HUES6 (cell line): ENCODE data around the gene LGSN.
"Not testable (repeated sequence)": the region's sequence is repeated elsewhere in the genome, so short reads cannot be mapped to it uniquely, and the experiment has no call there.

ENCODE experiments used
- H3K27ac ChIP-seq: 2 replicates; pipeline ENCODE4 v1.7.0; 2013; ENCODE audit warnings: low read depth, mild to moderate bottlenecking, low read length, inconsistent platforms
- H3K27me3 ChIP-seq: 2 replicates; pipeline ENCODE4 v1.6.1; 2013; ENCODE audit warnings: low read length; ENCODE audit not compliant: control insufficient read depth, insufficient read depth
- H3K36me3 ChIP-seq: 2 replicates; pipeline ENCODE4 v1.6.1; 2013; ENCODE audit warnings: low read length; ENCODE audit not compliant: control insufficient read depth, insufficient read depth
- H3K4me1 ChIP-seq: 2 replicates; pipeline ENCODE4 v1.6.1; 2013; ENCODE audit warnings: low read length; ENCODE audit not compliant: control insufficient read depth, insufficient read depth
- H3K4me3 ChIP-seq: 2 replicates; pipeline ENCODE4 v1.5.1; 2013; ENCODE audit warnings: low read depth, low read length
- H3K9ac ChIP-seq: one replicate; pipeline ENCODE4 v1.6.1; 2013; ENCODE audit warnings: mild to moderate bottlenecking, low read length
- H3K9me3 ChIP-seq: 2 replicates; pipeline ENCODE4 v1.6.1; 2013; ENCODE audit warnings: low read depth, low read length; ENCODE audit not compliant: control insufficient read depth, insufficient read depth

Gene LGSN, protein sequence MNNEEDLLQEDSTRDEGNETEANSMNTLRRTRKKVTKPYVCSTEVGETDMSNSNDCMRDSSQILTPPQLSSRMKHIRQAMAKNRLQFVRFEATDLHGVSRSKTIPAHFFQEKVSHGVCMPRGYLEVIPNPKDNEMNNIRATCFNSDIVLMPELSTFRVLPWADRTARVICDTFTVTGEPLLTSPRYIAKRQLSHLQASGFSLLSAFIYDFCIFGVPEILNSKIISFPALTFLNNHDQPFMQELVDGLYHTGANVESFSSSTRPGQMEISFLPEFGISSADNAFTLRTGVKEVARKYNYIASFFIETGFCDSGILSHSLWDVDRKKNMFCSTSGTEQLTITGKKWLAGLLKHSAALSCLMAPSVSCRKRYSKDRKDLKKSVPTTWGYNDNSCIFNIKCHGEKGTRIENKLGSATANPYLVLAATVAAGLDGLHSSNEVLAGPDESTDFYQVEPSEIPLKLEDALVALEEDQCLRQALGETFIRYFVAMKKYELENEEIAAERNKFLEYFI

DNA sequence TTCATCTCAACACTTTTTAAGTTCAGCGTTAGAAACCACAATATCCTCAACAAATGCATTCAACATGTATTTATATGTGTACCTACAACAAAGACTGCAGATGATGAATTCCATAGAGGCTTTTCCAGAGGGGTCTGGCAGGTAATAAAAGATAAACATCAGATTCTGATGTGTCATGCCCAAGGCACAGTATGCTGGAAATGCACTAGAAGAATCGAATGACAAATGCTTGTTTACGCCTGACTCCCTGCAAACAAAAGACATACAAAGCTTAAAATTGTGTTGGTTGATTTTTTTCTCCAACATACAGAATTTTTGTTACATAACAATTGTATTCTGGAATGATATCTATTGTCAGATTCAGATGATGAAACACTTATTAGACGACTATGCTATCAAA lies at the start of gene LGSN:
LGSN (minus strand) TSS at position 45 of the 400 bp plus-strand sequence; CDS start at position 5, 40 bp downstream.
- Histone ChIP-seq H3K4me3 (no peak within 1 kb of the TSS), H3K9ac (no peak within 1 kb of the TSS), H3K27ac (no peak within 1 kb of the TSS), H3K4me1 (peaks cover 5% of the 10 kb centered on the region; the same call in 1 of the 2 replicates), H3K36me3 (no peaks in the 10 kb centered on the region), H3K27me3 (no peaks in the 10 kb centered on the region), H3K9me3 (no peaks in the 10 kb centered on the region)

DNA sequence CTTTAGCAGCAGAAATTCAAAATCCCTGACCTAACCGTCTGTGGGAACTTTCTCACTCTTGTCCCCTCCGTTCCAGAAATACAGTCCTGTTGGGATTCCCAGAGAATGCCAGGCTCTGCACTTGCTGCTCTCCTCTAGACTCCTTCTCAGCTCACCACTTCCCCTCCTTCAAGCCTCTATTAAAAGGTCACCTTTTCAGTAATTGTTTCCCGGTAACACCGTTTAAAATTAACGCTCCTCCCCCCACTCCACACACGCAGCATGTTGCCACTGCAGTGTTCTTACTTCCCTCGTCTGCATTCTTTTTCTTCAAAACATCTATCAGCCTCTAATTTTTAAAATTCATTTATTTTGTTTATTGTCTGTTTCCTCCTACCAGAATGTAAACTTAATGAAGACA lies 48.6 kb upstream of the LGSN start:
- H3K4me3 ChIP-seq, result no peak overlapping the region
- H3K9me3 ChIP-seq, result no peaks in the 10 kb centered on the region
- H3K27me3 ChIP-seq, result no peaks in the 10 kb centered on the region
- H3K9ac ChIP-seq, result no peak overlapping the region
- H3K27ac ChIP-seq, result no peak overlapping the region
- no peaks in the 10 kb centered on the region for H3K4me1 ChIP-seq
- H3K36me3 ChIP-seq, result no peaks in the 10 kb centered on the region

DNA sequence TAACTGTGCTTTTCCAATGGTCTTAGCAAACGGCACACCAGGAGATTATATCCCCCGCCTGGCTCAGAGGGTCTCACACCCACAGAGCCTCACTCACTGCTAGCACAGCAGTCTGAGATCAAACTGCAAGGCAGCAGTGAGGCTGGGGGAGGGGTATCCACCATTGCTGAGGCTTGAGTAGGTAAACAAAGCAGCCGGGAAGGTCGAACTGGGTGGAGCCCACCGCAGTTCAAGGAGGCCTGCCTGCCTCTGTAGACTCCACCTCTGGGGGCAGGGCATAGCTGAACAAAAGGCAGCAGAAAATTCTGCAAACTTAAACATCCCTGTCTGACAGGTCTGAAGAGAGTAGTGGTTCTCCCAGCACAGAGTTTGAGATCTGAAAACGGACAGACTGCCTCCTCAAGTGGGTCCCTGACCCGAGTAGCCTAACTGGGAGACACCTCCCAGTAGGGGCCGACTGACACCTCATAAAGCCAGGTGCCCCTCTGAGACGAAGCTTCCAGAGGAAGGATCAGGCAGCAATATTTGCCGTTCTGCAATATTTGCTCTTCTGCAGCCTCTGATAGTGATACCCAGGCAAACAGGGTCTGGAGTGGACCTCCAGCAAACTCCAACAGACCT lies 42.8 kb upstream of the LGSN start:
- H3K27ac ChIP-seq, H3K27me3 ChIP-seq, H3K9ac ChIP-seq, H3K4me3 ChIP-seq, H3K4me1 ChIP-seq, H3K36me3 ChIP-seq: not testable (repeated sequence)
- H3K9me3 ChIP-seq, result peaks cover 19% of the 10 kb centered on the region

DNA sequence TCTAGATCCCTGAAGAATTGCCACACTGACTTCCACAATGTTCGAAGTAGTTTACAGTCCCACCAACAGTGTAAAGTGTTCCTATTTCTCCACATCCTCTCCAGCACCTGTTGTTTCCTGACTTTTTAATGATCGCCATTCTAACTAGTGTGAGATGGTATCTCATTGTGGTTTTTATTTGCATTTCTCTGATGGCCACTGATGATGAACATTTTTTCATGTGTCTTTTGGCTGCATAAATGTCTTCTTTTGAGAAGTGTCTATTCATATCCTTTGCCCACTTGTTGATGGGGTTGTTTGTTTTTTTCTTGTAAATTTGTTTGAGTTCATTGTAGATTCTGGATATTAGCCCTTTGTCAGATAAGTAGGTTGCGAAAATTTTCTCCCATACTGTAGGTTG lies 37.6 kb upstream of the LGSN start:
- H3K9ac ChIP-seq, result not testable (repeated sequence)

DNA sequence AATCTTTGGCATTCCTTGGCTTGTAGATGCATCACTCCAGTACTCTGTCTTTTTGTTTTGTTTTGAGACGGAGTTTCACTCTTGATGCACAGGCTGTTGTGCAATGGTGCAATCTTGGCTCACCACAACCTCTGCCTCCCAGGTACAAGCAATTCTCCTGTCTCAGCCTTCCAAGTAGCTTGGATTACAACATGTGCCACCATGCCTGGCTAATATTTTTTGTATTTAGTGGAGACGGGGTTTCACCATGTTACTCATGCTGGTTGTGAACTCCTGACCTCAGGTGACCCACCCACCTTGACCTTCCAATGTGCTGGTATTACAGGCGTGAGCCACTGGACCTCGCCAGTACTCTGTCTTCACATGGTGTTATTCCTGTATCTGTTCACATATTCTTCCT lies 35.8 kb upstream of the LGSN start:
- Histone ChIP-seq H3K4me1 (no peaks in the 10 kb centered on the region), H3K36me3 (no peaks in the 10 kb centered on the region), H3K9ac (no peak overlapping the region), H3K27ac (no peak overlapping the region), H3K4me3 (no peak overlapping the region), H3K27me3 (no peaks in the 10 kb centered on the region), H3K9me3 (0 out of 2 replicates have a peak, but pooled peaks cover 2% of the 10 kb centered on the region)

More for the DNA sequence above, 37.6 kb upstream of the LGSN start:
- H3K27ac ChIP-seq, H3K36me3 ChIP-seq, H3K27me3 ChIP-seq, H3K4me3 ChIP-seq, H3K4me1 ChIP-seq: not testable (repeated sequence)
- peaks cover 17% of the 10 kb centered on the region for H3K9me3 ChIP-seq

DNA sequence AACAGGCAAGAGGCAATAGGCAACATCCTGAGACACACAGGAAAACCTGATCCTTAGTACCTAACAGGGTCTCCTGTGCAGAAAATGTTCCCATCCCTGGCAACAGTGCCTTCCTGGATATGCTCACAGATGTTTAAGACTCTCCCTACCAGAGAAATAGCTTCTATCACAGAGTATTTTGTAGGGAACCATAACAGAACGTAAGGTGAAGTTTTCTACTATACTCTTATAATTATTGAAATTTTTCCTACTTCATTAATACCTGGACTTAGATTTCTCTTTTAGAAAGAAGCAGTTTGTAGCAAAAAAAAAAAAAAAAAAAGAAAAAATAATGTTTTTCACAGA lies 33.5 kb upstream of the LGSN start:
- H3K27ac ChIP-seq, result no peak overlapping the region
- H3K36me3 ChIP-seq, result no peaks in the 10 kb centered on the region
- H3K4me1 ChIP-seq, result no peaks in the 10 kb centered on the region
- no peaks in the 10 kb centered on the region for H3K27me3 ChIP-seq
- H3K4me3 ChIP-seq, result no peak overlapping the region
- no peaks in the 10 kb centered on the region for H3K9me3 ChIP-seq
- no peak overlapping the region for H3K9ac ChIP-seq

DNA sequence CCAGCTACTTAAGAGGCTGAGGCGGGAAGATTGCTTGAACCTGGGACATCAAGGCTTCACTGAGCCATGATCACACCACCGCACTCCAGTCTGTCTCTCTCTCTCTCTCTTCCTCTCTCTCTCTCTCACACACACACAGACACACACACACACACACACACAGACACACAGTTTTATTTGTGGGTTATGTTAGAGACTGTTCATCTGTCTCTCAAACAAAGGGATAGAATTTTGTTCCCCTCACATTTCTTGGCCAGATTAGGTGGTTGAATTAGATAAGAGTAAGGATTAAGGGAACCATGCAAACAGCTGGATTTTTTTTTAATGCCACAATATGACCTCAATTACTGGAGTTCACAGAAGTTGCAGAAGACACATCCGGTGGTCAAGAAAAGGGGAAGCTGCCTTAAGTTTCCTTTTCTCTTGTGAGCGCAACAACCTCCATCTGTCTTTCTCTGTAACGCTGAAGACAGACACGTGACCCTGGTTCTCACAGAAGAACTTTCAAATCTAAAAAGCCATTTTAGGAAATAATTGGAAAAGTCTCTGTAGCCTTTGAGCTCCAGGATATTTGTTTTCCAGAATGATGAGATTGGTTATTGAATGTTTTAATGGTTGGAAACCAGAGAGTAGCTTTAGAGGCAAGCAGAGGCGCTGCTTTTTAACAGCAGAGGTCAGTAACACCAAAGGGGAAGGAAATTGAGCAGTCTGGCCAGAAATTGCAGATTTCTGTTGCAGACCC lies 32.9 kb upstream of the LGSN start:
- H3K36me3 ChIP-seq, result no peaks in the 10 kb centered on the region
- no peak overlapping the region for H3K9ac ChIP-seq
- no peak overlapping the region for H3K4me3 ChIP-seq
- H3K9me3 ChIP-seq, result no peaks in the 10 kb centered on the region
- no peak overlapping the region for H3K27ac ChIP-seq
- H3K4me1 ChIP-seq, result no peaks in the 10 kb centered on the region
- no peaks in the 10 kb centered on the region for H3K27me3 ChIP-seq

DNA sequence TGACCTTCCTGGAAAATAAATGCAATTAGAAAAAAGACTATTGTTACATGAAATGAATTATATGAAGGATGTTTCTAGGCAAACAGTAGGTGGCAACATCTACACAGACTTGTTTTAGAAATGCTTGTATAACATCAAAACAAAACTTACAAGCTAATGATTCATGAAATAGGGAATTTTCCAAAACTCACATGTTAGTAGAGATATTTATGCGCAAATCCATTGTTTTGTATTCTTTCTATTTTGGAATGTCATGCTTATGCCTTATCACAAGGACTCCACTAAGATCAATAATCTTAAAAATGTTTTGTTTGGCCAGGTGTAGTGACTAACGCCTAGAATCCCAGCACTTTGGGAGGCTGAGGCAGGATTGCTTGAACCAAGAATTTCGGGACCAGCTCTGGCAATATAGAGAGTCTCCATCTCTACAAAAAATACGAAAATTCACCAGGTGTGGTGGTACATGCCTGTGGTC lies 32.3 kb upstream of the LGSN start:
- no peak overlapping the region for H3K4me3 ChIP-seq
- no peaks in the 10 kb centered on the region for H3K9me3 ChIP-seq
- no peaks in the 10 kb centered on the region for H3K36me3 ChIP-seq
- no peaks in the 10 kb centered on the region for H3K4me1 ChIP-seq
- no peaks in the 10 kb centered on the region for H3K27me3 ChIP-seq
- no peak overlapping the region for H3K27ac ChIP-seq
- no peak overlapping the region for H3K9ac ChIP-seq

DNA sequence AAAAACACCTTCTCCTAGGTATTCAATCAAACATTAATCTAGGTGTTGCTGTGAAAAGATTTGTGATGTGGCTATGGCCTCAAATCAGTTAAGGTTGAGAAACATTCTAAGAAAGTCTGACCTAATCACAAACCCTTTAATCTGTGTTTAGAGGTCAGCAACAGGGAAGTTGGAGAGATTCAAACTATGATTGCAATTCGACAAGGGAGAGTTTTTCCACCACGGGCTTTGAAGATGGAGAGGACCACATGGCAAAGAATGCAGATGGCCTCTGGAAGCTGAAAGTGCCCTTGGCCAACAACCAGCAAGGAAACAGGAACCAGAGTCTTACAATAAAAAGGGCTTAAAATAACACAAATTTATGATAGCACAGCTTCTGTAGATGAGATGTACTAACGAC lies 29.6 kb upstream of the LGSN start:
- Histone ChIP-seq H3K4me1 (no peaks in the 10 kb centered on the region), H3K9me3 (no peaks in the 10 kb centered on the region), H3K9ac (no peak overlapping the region), H3K36me3 (no peaks in the 10 kb centered on the region), H3K4me3 (no peak overlapping the region), H3K27ac (no peak overlapping the region), H3K27me3 (no peaks in the 10 kb centered on the region)

DNA sequence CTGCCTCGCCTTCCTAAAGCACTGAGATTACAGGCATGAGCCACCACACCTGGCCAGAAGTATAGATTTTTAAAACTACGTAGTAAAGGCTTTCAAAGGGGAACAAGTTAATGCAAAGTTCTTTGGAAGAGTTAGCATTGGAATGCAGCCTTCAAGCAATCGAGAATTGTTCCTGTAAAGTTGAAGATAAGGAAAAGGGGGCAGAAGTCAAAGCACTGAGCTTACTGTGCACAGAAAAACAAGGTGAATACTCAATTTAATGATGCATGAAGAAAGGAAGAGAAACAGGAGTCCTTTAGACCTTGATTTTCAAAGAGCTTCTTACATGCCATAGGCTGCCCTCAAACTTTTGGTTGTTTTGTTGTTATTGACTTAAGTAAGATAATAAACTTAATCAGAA lies 29.1 kb upstream of the LGSN start:
- H3K9ac ChIP-seq, result no peak overlapping the region
- no peak overlapping the region for H3K4me3 ChIP-seq
- H3K27me3 ChIP-seq, result no peaks in the 10 kb centered on the region
- H3K4me1 ChIP-seq, result no peaks in the 10 kb centered on the region
- H3K9me3 ChIP-seq, result no peaks in the 10 kb centered on the region
- H3K27ac ChIP-seq, result no peak overlapping the region
- H3K36me3 ChIP-seq, result no peaks in the 10 kb centered on the region

DNA sequence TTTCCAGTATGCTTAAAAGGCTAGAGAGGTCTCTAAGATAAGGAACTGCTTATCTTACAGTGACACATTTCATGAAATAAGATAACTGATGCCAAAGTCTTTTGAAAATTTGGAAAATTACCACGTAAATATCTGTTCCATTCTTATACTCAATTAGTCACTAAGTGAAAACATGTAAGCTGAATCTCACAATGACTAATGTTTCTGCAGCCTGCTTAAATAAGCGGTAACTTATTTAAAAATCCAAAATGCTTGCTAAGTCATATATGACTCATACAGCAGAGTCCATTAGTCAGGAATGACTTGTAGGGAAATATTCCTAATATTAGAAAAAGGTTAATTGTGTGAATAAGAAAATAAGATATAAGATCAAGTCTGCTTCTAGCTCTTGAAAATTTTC lies 27.8 kb upstream of the LGSN start:
- no peaks in the 10 kb centered on the region for H3K9me3 ChIP-seq
- H3K4me1 ChIP-seq, result no peaks in the 10 kb centered on the region
- H3K27ac ChIP-seq, result no peak overlapping the region
- no peaks in the 10 kb centered on the region for H3K36me3 ChIP-seq
- no peaks in the 10 kb centered on the region for H3K27me3 ChIP-seq
- no peak overlapping the region for H3K9ac ChIP-seq
- no peak overlapping the region for H3K4me3 ChIP-seq
